Progenitor cell of endocrine pancreas (in vitro differentiated cells): ENCODE data around the gene NKAIN2. TPM values are rescaled to one million over a fixed set of nuclear protein-coding genes. Genes with fewer than 3 reads are reported as not detected.

Experiments
- DNase-seq: peaks from one replicate; pipeline ENCODE4 v3.0.0; 2021; ENCODE audit warnings: low spot score; ENCODE audit not compliant: unreplicated experiment
- H3K27ac Mint-ChIP-seq: 2 replicates; pipeline ENCODE4 v1.8.0; 2021; ENCODE audit warnings: mild to moderate bottlenecking, moderate library complexity, mixed read lengths
- H3K27me3 Mint-ChIP-seq: 2 replicates; pipeline ENCODE4 v1.8.0; 2021; ENCODE audit warnings: mixed read lengths
- H3K36me3 Mint-ChIP-seq: 2 replicates; pipeline ENCODE4 v1.8.0; 2022; ENCODE audit warnings: mixed read lengths; ENCODE audit not compliant: insufficient read depth
- H3K4me1 Mint-ChIP-seq: 2 replicates; pipeline ENCODE4 v1.8.0; 2021; ENCODE audit warnings: low read depth, mixed read lengths
- H3K4me3 Mint-ChIP-seq: 2 replicates; pipeline ENCODE4 v1.8.0; 2021; ENCODE audit warnings: low read depth, mild to moderate bottlenecking, moderate library complexity, mixed read lengths
- H3K9me3 Mint-ChIP-seq: 2 replicates; pipeline ENCODE4 v1.8.0; 2021; ENCODE audit warnings: low read depth, mixed read lengths
- total RNA-seq: library from RNA; stranded (reverse); gene quantifications from 2 replicates; pipeline ENCODE4 v1.2.1, GENCODE V29; 2021
- TF ChIP-seq, protein P1 (sequence below): fragments of 200-600 bp; sonication (generic); IDR thresholded peaks from one replicate; pipeline ENCODE4 v1.5.0; 2021; ENCODE audit warnings: antibody characterized with exemption, mild to moderate bottlenecking; ENCODE audit not compliant: unreplicated experiment

NKAIN2 gene
- total RNA-seq, 1 donor from 2014 or later = 2.5 TPM

DNA sequence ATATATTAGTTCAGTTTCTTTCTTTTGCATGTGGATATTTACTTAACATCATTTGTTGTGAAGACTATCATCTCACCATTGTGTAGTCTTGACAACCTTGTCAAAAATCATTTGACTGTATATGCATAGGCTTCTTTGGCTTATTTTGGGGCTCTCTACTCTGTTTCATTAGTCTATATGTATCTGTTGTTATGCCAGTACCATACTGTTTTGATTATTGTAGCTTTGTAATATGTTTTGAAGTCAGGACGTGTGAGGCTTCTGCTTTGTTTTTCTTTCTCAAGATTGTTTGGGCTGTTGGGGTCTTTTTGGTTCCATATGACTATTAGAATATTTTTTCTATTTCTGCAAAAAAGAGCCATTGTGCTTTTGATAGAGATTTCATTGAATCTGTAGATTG, 870.4 kb downstream of the NKAIN2 start:
- Mint-ChIP-seq H3K4me1 (no peaks in the 10 kb centered on the region), H3K9me3 (peaks cover 36% of the 10 kb centered on the region), H3K27ac (no peak overlapping the region), H3K4me3 (no peak overlapping the region), H3K27me3 (no peaks in the 10 kb centered on the region), H3K36me3 (peaks cover 1% of the 10 kb centered on the region)
- TF ChIP-seq, protein P1, sequence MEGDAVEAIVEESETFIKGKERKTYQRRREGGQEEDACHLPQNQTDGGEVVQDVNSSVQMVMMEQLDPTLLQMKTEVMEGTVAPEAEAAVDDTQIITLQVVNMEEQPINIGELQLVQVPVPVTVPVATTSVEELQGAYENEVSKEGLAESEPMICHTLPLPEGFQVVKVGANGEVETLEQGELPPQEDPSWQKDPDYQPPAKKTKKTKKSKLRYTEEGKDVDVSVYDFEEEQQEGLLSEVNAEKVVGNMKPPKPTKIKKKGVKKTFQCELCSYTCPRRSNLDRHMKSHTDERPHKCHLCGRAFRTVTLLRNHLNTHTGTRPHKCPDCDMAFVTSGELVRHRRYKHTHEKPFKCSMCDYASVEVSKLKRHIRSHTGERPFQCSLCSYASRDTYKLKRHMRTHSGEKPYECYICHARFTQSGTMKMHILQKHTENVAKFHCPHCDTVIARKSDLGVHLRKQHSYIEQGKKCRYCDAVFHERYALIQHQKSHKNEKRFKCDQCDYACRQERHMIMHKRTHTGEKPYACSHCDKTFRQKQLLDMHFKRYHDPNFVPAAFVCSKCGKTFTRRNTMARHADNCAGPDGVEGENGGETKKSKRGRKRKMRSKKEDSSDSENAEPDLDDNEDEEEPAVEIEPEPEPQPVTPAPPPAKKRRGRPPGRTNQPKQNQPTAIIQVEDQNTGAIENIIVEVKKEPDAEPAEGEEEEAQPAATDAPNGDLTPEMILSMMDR = no peak
- DNase-seq = no peak

DNA sequence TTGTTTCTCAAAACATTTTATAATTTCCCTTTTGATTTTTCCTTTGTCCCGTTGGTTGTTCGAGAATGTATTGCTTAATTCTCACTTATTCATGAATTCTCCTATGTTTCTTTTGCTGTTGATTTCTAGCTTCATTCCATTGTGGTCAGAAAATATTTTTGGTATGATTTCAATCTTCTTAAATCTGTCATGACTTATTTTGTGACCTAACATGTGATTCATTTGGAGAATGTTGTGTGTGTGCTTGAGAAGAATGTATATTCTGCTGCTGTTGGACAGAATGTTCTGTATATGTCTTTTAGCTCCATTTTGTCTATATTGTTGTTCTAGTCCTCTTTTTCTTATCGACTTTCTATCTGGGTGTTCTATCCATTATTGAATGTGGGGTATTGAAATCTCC, 872.4 kb downstream of the NKAIN2 start:
- Mint-ChIP-seq H3K36me3 (peaks cover 1% of the 10 kb centered on the region), H3K4me3 (no peak overlapping the region), H3K27ac (no peak overlapping the region), H3K27me3 (no peaks in the 10 kb centered on the region), H3K4me1 (no peaks in the 10 kb centered on the region), H3K9me3 (peaks cover 40% of the 10 kb centered on the region)
- TF ChIP-seq, protein P1 = no peak
- DNase-seq = no peak

- Mint-ChIP-seq H3K27ac (no peak overlapping the region), H3K4me3 (no peak overlapping the region), H3K27me3 (no peaks in the 10 kb centered on the region), H3K36me3 (peaks cover 1% of the 10 kb centered on the region), H3K9me3 (peaks cover 40% of the 10 kb centered on the region), H3K4me1 (no peaks in the 10 kb centered on the region)
- DNase-seq = no peak
- TF ChIP-seq, protein P1 = no peak
Measured at GRCh38 chr6:124677874-124678273, 874.2 kb downstream of the NKAIN2 start.

- Mint-ChIP-seq H3K27ac (no peak overlapping the region), H3K9me3 (peaks cover 34% of the 10 kb centered on the region), H3K36me3 (peaks cover 1% of the 10 kb centered on the region), H3K4me3 (no peak overlapping the region), H3K27me3 (no peaks in the 10 kb centered on the region), H3K4me1 (no peaks in the 10 kb centered on the region)
- no peak for DNase-seq
- TF ChIP-seq, protein P1 = no peak
Measured at GRCh38 chr6:124679387-124679786, 875.7 kb downstream of the NKAIN2 start.

DNA sequence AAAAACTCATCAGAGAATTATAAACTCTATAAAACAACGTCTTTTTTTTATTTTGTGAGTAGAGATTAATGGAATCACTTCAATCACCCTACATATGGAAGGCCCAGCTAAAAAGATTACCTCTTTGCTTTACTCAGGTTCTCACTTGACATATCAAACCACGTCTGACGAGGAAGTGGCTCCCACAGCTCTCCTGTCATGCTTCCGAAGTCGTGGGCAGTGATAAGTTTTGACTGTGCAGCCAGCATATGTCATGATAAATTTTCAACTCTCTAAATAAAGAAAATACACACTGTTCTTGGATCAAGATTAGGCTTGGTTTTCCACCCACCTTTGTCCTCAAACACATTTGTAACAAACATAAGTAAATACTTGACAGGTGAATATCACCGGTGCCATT, 879.1 kb downstream of the NKAIN2 start:
- DNase-seq = no peak
- no peaks in the 10 kb centered on the region for H3K4me1 Mint-ChIP-seq
- no peaks in the 10 kb centered on the region for H3K27me3 Mint-ChIP-seq
- TF ChIP-seq, protein P1 = no peak
- peaks cover 16% of the 10 kb centered on the region for H3K9me3 Mint-ChIP-seq
- no peak overlapping the region for H3K27ac Mint-ChIP-seq
- no peak overlapping the region for H3K4me3 Mint-ChIP-seq
- peaks cover 1% of the 10 kb centered on the region for H3K36me3 Mint-ChIP-seq
